HG03039 (cell line): ENCODE measurements around the gene TMEM218.

Source experiments
- ATAC-seq: cut with Tn5 transposase; IDR thresholded peaks from one replicate; pipeline ENCODE4 v1.9.1; 2021; ENCODE audit warnings: mild to moderate bottlenecking, moderate library complexity; ENCODE audit not compliant: unreplicated experiment

The TMEM218 gene

GRCh38 chr11:125076378-125076945 is 35.0 kb downstream of the TMEM218 start:
- no peak for ATAC-seq

GRCh38 chr11:125075900-125076317 is 35.5 kb downstream of the TMEM218 start:
- no peak for ATAC-seq

- no peak for ATAC-seq
These were observed 36.2 kb downstream of the TMEM218 start for GRCh38 chr11:125075242-125075625.

- no peak for ATAC-seq
These were observed 36.8 kb downstream of the TMEM218 start for GRCh38 chr11:125074511-125075241.

GRCh38 chr11:125073616-125074483 is 37.6 kb downstream of the TMEM218 start:
- no peak for ATAC-seq

GRCh38 chr11:125072961-125073590 is 38.4 kb downstream of the TMEM218 start:
- no peak for ATAC-seq

GRCh38 chr11:125072218-125072960 is 39.0 kb downstream of the TMEM218 start:
- peak; percentile 80 for ATAC-seq

- no peak for ATAC-seq
These were observed 39.6 kb downstream of the TMEM218 start for GRCh38 chr11:125071846-125072217.

GRCh38 chr11:125071435-125071834 is 40.0 kb downstream of the TMEM218 start:
- ATAC-seq = no peak

- ATAC-seq = peak; percentile 64
These were observed 40.6 kb downstream of the TMEM218 start for GRCh38 chr11:125070699-125071254.

- no peak for ATAC-seq
These were observed 41.6 kb downstream of the TMEM218 start for GRCh38 chr11:125069796-125070195.

GRCh38 chr11:125069008-125069407 is 42.4 kb downstream of the TMEM218 start:
- no peak for ATAC-seq

- no peak for ATAC-seq
These were observed 43.1 kb downstream of the TMEM218 start for GRCh38 chr11:125068368-125068767.

- no peak for ATAC-seq
These were observed 47.4 kb downstream of the TMEM218 start for GRCh38 chr11:125064070-125064469.

GRCh38 chr11:125063429-125064043 is 47.9 kb downstream of the TMEM218 start:
- no peak for ATAC-seq

- ATAC-seq = peak; percentile 88
These were observed 48.4 kb downstream of the TMEM218 start, which contains the start of gene SLC37A2 for GRCh38 chr11:125062931-125063428. TSS of gene SLC37A2 (plus strand) at chr11:125063305. CDS start at chr11:125063368, 63 bp downstream.

- peak; percentile 7 for ATAC-seq
These were observed 49.1 kb downstream of the TMEM218 start for GRCh38 chr11:125062218-125062930.

GRCh38 chr11:125061281-125061680 is 50.1 kb downstream of the TMEM218 start:
- no peak for ATAC-seq

GRCh38 chr11:125057693-125058016 is 53.8 kb downstream of the TMEM218 start:
- no peak for ATAC-seq
